ENCODE data around the gene XIRP1.

XIRP1 gene

DNA sequence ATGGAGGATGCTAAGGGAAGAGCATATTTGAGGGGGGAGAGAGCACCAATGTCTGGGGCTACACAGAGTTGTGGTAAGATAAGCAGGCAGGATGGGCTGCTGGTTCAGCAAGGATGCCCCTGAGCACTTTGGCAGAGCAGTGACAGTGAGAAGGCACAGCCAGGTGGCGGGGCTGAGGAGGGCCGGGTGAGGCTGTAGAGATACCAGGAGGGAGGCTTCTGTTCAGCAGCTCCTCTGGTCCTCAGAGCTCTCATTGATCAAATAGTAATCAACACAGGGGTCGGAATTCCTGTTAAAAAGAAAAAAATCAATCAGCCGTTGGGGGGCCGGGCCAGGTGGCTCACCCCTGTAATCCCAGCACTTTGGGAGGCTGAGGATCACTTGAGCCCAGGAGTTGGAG, 11.5 kb upstream of the XIRP1 start:
- no peak overlapping the region for H3K4me3 ChIP-seq (ENCODE audit: low read depth, low read length)
- TF ChIP-seq, protein P1, sequence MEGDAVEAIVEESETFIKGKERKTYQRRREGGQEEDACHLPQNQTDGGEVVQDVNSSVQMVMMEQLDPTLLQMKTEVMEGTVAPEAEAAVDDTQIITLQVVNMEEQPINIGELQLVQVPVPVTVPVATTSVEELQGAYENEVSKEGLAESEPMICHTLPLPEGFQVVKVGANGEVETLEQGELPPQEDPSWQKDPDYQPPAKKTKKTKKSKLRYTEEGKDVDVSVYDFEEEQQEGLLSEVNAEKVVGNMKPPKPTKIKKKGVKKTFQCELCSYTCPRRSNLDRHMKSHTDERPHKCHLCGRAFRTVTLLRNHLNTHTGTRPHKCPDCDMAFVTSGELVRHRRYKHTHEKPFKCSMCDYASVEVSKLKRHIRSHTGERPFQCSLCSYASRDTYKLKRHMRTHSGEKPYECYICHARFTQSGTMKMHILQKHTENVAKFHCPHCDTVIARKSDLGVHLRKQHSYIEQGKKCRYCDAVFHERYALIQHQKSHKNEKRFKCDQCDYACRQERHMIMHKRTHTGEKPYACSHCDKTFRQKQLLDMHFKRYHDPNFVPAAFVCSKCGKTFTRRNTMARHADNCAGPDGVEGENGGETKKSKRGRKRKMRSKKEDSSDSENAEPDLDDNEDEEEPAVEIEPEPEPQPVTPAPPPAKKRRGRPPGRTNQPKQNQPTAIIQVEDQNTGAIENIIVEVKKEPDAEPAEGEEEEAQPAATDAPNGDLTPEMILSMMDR (IDR thresholded peaks at IDR 0.05; ENCODE audit: control insufficient read depth, extremely low read depth, insufficient read depth) = no peak
- DNase-seq (ENCODE audit: low read depth) = no peak

DNA sequence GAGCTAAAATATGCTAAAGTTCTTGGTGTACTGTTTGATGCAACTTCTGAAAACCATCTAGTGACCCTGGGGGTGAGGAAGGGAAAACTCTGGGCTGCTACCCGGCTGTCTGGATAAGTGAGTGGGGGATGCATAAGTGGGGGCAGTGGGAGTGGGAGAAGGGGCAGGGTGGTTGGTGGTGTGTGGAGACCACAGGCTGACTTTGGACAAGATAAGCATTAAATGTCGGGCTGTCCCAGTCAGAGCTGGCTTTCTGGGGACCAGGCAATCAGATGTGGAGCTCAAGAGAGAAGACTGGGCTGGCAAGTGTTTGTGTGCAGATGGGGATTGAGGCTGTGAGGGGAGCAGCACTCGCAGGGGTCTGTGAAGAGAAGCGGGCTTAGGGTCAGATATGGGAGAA, 11.0 kb upstream of the XIRP1 start:
- no peak for DNase-seq (ENCODE audit: low read depth)
- H3K4me3 ChIP-seq (ENCODE audit: low read depth, low read length) = no peak overlapping the region
- TF ChIP-seq, protein P1 (IDR thresholded peaks at IDR 0.05; ENCODE audit: control insufficient read depth, extremely low read depth, insufficient read depth) = no peak

DNA sequence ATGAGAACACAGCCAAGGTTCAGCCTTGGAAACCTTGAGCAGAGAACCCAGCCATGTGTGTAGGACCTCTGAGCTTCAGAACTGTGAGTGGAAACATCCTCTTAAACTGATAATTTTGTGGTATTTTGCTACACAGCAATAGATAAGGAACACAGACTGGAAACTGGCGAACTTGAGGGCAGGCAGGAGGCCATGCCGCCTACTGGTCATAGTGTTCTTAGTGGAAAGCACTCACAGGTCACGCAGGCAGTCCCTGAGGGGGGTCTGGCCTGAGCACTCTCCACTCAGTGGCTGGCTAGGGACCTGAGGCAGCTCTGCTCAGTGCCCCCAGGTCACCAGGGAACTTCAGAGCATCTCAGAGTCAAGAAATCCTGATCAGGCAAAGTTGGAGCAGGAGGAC, 9.7 kb upstream of the XIRP1 start:
- DNase-seq (ENCODE audit: low read depth) = no peak
- no peak overlapping the region for H3K4me3 ChIP-seq (ENCODE audit: low read depth, low read length)
- TF ChIP-seq, protein P1 (IDR thresholded peaks at IDR 0.05; ENCODE audit: control insufficient read depth, extremely low read depth, insufficient read depth) = no peak

DNA sequence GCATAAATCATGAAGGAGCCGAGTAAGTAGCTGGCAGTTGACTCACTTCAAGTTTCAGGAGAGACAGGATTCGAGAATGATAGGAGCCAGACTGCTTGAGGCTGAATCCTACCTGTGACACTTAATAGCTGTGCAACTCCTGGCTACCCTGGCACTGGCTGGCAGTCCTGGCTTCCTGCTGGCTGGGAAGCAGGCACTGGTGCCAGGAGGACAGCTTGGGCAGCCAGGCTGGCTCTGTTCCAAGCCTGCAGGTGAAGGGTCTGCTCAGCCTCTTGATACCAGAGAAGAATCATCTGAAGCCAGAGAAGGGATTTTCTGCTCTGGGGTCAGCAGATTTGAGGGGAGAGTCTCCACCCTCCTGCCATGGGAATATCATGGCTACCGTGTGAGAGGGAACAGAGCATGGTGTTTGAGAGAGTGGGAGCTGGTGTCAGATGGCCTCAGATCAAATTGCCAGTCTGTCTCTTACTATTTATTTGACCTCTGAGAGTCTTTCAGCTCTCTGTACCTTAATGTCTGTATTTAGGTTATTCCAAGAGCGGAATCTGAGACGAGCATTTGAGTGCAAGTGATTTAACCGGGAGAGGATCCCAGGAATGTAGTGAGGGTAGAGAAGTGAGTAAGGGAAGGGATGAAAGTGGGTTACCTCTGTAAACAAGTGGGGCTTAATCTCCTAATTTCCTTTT, 4.4 kb upstream of the XIRP1 start:
- no peak overlapping the region for H3K4me3 ChIP-seq (ENCODE audit: low read depth, low read length)
- TF ChIP-seq, protein P1 (IDR thresholded peaks at IDR 0.05; ENCODE audit: control insufficient read depth, extremely low read depth, insufficient read depth) = no peak
- no peak for DNase-seq (ENCODE audit: low read depth)

DNA sequence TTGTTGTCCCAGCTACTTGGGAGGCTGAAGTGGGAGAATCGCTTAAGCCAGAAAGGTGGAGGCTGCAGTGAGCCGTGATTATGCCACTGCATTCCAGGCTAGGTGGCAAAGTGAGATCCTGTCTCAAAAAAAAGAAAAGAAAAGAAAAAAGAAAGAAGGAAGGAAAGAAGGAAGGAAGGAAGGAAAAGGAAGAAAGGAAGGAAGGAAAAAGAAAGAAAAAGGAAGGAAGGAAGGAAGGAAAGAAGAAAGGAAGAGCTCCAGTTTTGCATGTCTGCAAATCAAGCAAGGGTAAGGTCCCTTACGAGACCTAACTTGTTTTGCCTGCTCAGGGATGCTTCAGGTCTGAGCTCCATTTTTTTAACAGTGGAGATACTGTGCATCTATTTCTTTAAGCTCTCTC, 3.6 kb upstream of the XIRP1 start:
- no peak overlapping the region for H3K4me3 ChIP-seq (ENCODE audit: low read depth, low read length)
- TF ChIP-seq, protein P1 (IDR thresholded peaks at IDR 0.05; ENCODE audit: control insufficient read depth, extremely low read depth, insufficient read depth) = no peak
- no peak for DNase-seq (ENCODE audit: low read depth)

DNA sequence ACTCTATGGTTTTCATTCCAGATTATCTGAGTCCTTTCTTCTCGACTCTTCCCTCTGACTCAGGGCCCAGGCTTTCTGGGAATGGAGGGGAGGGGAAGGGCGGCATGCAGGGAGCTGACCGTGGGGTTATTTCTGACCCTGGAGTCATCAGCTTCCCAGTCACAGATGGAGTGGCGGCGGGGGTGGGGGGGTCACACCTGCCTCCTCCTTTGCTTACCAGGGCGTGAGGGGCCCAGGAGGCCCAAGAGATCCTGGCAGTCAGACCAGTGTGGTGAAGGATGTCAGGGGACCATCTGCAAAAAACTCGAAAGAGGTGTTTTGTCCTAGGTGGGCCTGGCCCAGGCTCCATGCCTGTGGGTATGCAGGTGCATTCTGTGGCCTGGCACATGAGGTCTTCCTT, 996 bp upstream of the XIRP1 start:
- H3K4me3 ChIP-seq (ENCODE audit: low read depth, low read length) = no peak overlapping the region
- DNase-seq (ENCODE audit: low read depth) = no peak

More for the DNA sequence above, 996 bp upstream of the XIRP1 start:
- TF ChIP-seq, protein P1 (IDR thresholded peaks at IDR 0.05; ENCODE audit: control insufficient read depth, extremely low read depth, insufficient read depth) = no peak
